BLaER1 (cell line): ENCODE measurements around the gene SLC16A7.
"Not testable (repeated sequence)": the region's sequence is repeated elsewhere in the genome, so short reads cannot be mapped to it uniquely, and the experiment has no call there.

Source experiments
- H3K27ac ChIP-seq: shearing (Covaris generic); formaldehyde crosslinking; 2 replicates; pipeline ENCODE4 v1.8.1; 2022
- H3K27me3 ChIP-seq: shearing (Covaris generic); formaldehyde crosslinking; 2 replicates; pipeline ENCODE4 v1.8.1; 2022
- H3K36me3 ChIP-seq: shearing (Covaris generic); formaldehyde crosslinking; 2 replicates; pipeline ENCODE4 v1.8.1; 2022
- H3K4me1 ChIP-seq: shearing (Covaris generic); formaldehyde crosslinking; 2 replicates; pipeline ENCODE4 v1.8.1; 2022
- H3K4me2 ChIP-seq: shearing (Covaris generic); formaldehyde crosslinking; 2 replicates; pipeline ENCODE4 v1.8.1; 2022
- H3K4me3 ChIP-seq: shearing (Covaris generic); formaldehyde crosslinking; 2 replicates; pipeline ENCODE4 v1.8.1; 2022
- H3K9ac ChIP-seq: shearing (Covaris generic); formaldehyde crosslinking; 2 replicates; pipeline ENCODE4 v1.8.1; 2022
- H3K9me3 ChIP-seq: shearing (Covaris generic); formaldehyde crosslinking; 2 replicates; pipeline ENCODE4 v1.8.1; 2022
- H4K20me1 ChIP-seq: shearing (Covaris generic); formaldehyde crosslinking; 2 replicates; pipeline ENCODE4 v1.8.1; 2022
- Cebpa-rat ChIP-seq: shearing (Covaris generic); IDR thresholded peaks from 2 replicates; pipeline ENCODE4 v1.8.1; 2022

The SLC16A7 gene

GRCh38 chr12:59742841-59743240 is 147.0 kb downstream of the SLC16A7 start:
- H3K9ac ChIP-seq, result no peak overlapping the region
- no peaks in the 10 kb centered on the region for H3K27me3 ChIP-seq
- no peaks in the 10 kb centered on the region for H3K4me1 ChIP-seq
- H3K36me3 ChIP-seq, result no peaks in the 10 kb centered on the region
- no peak overlapping the region for H3K27ac ChIP-seq
- H4K20me1 ChIP-seq, result no peaks in the 10 kb centered on the region
- no peak overlapping the region for H3K4me3 ChIP-seq
- no peak for TF ChIP-seq Cebpa-rat
- H3K4me2 ChIP-seq, result no peak overlapping the region
- no peaks in the 10 kb centered on the region for H3K9me3 ChIP-seq

GRCh38 chr12:59744564-59744963 is 148.7 kb downstream of the SLC16A7 start:
- no peaks in the 10 kb centered on the region for H3K4me1 ChIP-seq
- H3K4me2 ChIP-seq, result no peak overlapping the region
- no peaks in the 10 kb centered on the region for H3K36me3 ChIP-seq
- H3K9ac ChIP-seq, result no peak overlapping the region
- H3K4me3 ChIP-seq, result no peak overlapping the region
- no peak for TF ChIP-seq Cebpa-rat
- no peaks in the 10 kb centered on the region for H4K20me1 ChIP-seq
- no peaks in the 10 kb centered on the region for H3K27me3 ChIP-seq
- no peak overlapping the region for H3K27ac ChIP-seq
- no peaks in the 10 kb centered on the region for H3K9me3 ChIP-seq

- H3K9me3 ChIP-seq, H3K27me3 ChIP-seq, H3K36me3 ChIP-seq, H3K9ac ChIP-seq, H3K4me3 ChIP-seq, H3K4me1 ChIP-seq, H3K27ac ChIP-seq, H4K20me1 ChIP-seq, H3K4me2 ChIP-seq: not testable (repeated sequence)
These were observed 155.3 kb downstream of the SLC16A7 start for GRCh38 chr12:59751091-59751490.

- H3K9me3 ChIP-seq, result no peaks in the 10 kb centered on the region
- H3K9ac ChIP-seq, result no peak overlapping the region
- H3K27ac ChIP-seq, result no peak overlapping the region
- H3K36me3 ChIP-seq, result no peaks in the 10 kb centered on the region
- no peaks in the 10 kb centered on the region for H4K20me1 ChIP-seq
- no peak overlapping the region for H3K4me2 ChIP-seq
- no peaks in the 10 kb centered on the region for H3K4me1 ChIP-seq
- TF ChIP-seq Cebpa-rat, result no peak
- no peaks in the 10 kb centered on the region for H3K27me3 ChIP-seq
- H3K4me3 ChIP-seq, result no peak overlapping the region
These were observed 165.7 kb downstream of the SLC16A7 start for GRCh38 chr12:59761542-59761941.

GRCh38 chr12:59763835-59764234 is 168.0 kb downstream of the SLC16A7 start:
- TF ChIP-seq Cebpa-rat, result no peak
- H3K4me3 ChIP-seq, result no peak overlapping the region
- no peak overlapping the region for H3K9ac ChIP-seq

GRCh38 chr12:59768031-59768430 is 172.2 kb downstream of the SLC16A7 start:
- TF ChIP-seq Cebpa-rat, result no peak
- Histone ChIP-seq H3K9me3 (peaks cover 9% of the 10 kb centered on the region; the same call in 1 of the 2 replicates), H4K20me1 (no peaks in the 10 kb centered on the region), H3K4me2 (no peak overlapping the region), H3K36me3 (no peaks in the 10 kb centered on the region), H3K27ac (no peak overlapping the region), H3K4me3 (no peak overlapping the region), H3K9ac (no peak overlapping the region), H3K4me1 (no peaks in the 10 kb centered on the region), H3K27me3 (no peaks in the 10 kb centered on the region)

More at GRCh38 chr12:59763835-59764234, 168.0 kb downstream of the SLC16A7 start:
- Histone ChIP-seq H3K27ac (no peak overlapping the region), H3K27me3 (no peaks in the 10 kb centered on the region), H3K36me3 (no peaks in the 10 kb centered on the region), H3K4me1 (no peaks in the 10 kb centered on the region), H3K4me2 (no peak overlapping the region), H3K9me3 (peaks cover 9% of the 10 kb centered on the region; the same call in 1 of the 2 replicates), H4K20me1 (no peaks in the 10 kb centered on the region)

GRCh38 chr12:59780605-59781135 is 184.8 kb downstream of the SLC16A7 start:
- no peak overlapping the region for H3K4me3 ChIP-seq
- H4K20me1 ChIP-seq, result no peaks in the 10 kb centered on the region
- no peak for TF ChIP-seq Cebpa-rat
- H3K4me2 ChIP-seq, result no peak overlapping the region
- H3K9me3 ChIP-seq, result no peaks in the 10 kb centered on the region
- H3K4me1 ChIP-seq, result peaks cover 3% of the 10 kb centered on the region; the same call in 1 of the 2 replicates
- no peak overlapping the region for H3K27ac ChIP-seq
- no peak overlapping the region for H3K9ac ChIP-seq
- H3K27me3 ChIP-seq, result no peaks in the 10 kb centered on the region
- no peaks in the 10 kb centered on the region for H3K36me3 ChIP-seq

- 0 out of 2 replicates have a peak, but pooled peaks cover 2% of the 10 kb centered on the region for H3K36me3 ChIP-seq
- no peak for TF ChIP-seq Cebpa-rat
- H3K4me2 ChIP-seq, result no peak overlapping the region
- H4K20me1 ChIP-seq, result no peaks in the 10 kb centered on the region
- H3K9ac ChIP-seq, result no peak overlapping the region
- no peak overlapping the region for H3K27ac ChIP-seq
- no peaks in the 10 kb centered on the region; the same call in 1 of the 2 replicates for H3K9me3 ChIP-seq
- H3K4me3 ChIP-seq, result no peak overlapping the region
- H3K27me3 ChIP-seq, result no peaks in the 10 kb centered on the region
- no peaks in the 10 kb centered on the region for H3K4me1 ChIP-seq
These were observed 191.8 kb downstream of the SLC16A7 start for GRCh38 chr12:59787610-59788009.

GRCh38 chr12:59792647-59793046 is 196.8 kb downstream of the SLC16A7 start:
- Histone ChIP-seq H3K4me3 (no peak overlapping the region), H3K9ac (no peak overlapping the region), H3K4me2 (no peak overlapping the region), H3K27ac (no peak overlapping the region), H4K20me1 (no peaks in the 10 kb centered on the region), H3K36me3 (0 out of 2 replicates have a peak, but pooled peaks cover 4% of the 10 kb centered on the region), H3K27me3 (no peaks in the 10 kb centered on the region), H3K9me3 (peaks cover 12% of the 10 kb centered on the region), H3K4me1 (no peaks in the 10 kb centered on the region)
- TF ChIP-seq Cebpa-rat, result no peak

GRCh38 chr12:59803735-59804134 is 207.9 kb downstream of the SLC16A7 start:
- Histone ChIP-seq H4K20me1 (no peaks in the 10 kb centered on the region), H3K27me3 (no peaks in the 10 kb centered on the region), H3K4me1 (no peaks in the 10 kb centered on the region), H3K36me3 (no peaks in the 10 kb centered on the region), H3K9ac (no peak overlapping the region), H3K4me2 (no peak overlapping the region), H3K4me3 (no peak overlapping the region), H3K9me3 (no peaks in the 10 kb centered on the region), H3K27ac (no peak overlapping the region)
- no peak for TF ChIP-seq Cebpa-rat

GRCh38 chr12:59808317-59808910 is 212.6 kb downstream of the SLC16A7 start:
- no peak for TF ChIP-seq Cebpa-rat

More at GRCh38 chr12:59808317-59808910, 212.6 kb downstream of the SLC16A7 start:
- no peak overlapping the region for H3K27ac ChIP-seq
- no peak overlapping the region for H3K9ac ChIP-seq
- H3K4me3 ChIP-seq, result no peak overlapping the region
- H3K4me1 ChIP-seq, result no peaks in the 10 kb centered on the region
- H3K9me3 ChIP-seq, result no peaks in the 10 kb centered on the region
- no peaks in the 10 kb centered on the region for H3K27me3 ChIP-seq
- no peaks in the 10 kb centered on the region for H3K36me3 ChIP-seq
- H4K20me1 ChIP-seq, result no peaks in the 10 kb centered on the region
- no peak overlapping the region for H3K4me2 ChIP-seq
